Mesodermal cell (in vitro differentiated cells): ENCODE results near the gene TSHZ1.

Experiments
- H3K27ac ChIP-seq: 2 replicates; pipeline ENCODE4 v1.7.0; 2013; ENCODE audit warnings: mild to moderate bottlenecking, low read depth, low read length, moderate library complexity; ENCODE audit not compliant: severe bottlenecking
- H3K36me3 ChIP-seq: 2 replicates; pipeline ENCODE4 v1.7.1; 2013; ENCODE audit warnings: mild to moderate bottlenecking, low read length, moderate library complexity; ENCODE audit not compliant: control insufficient read depth, insufficient read depth
- H3K4me1 ChIP-seq: one replicate; pipeline ENCODE4 v1.7.1; 2013; ENCODE audit warnings: mild to moderate bottlenecking, low read length; ENCODE audit not compliant: insufficient read depth, control insufficient read depth, poor library complexity, severe bottlenecking
- H3K4me3 ChIP-seq: 2 replicates; pipeline ENCODE4 v1.7.0; 2013; ENCODE audit warnings: low read length, control low read depth, mild to moderate bottlenecking; ENCODE audit not compliant: insufficient read depth, poor library complexity, severe bottlenecking; ENCODE audit errors: extremely low read depth
- H3K9me3 ChIP-seq: 2 replicates; pipeline ENCODE4 v1.7.1; 2013; ENCODE audit warnings: mild to moderate bottlenecking, low read length, moderate library complexity; ENCODE audit not compliant: control insufficient read depth
- WGBS, 2 experiments: methylation state at CpG; one replicate each; pipeline ENCODE4 v1.1.5; 2013; ENCODE audit warnings: missing lambda C conversion rate in 2 of 2; ENCODE audit not compliant: insufficient coverage in 2 of 2; 5-methylcytosine and 5-hydroxymethylcytosine counted together

Gene TSHZ1

GRCh38 chr18:75291460-75291859, 80.9 kb downstream of the TSHZ1 start:
- H3K27ac ChIP-seq = no peak overlapping the region
- H3K9me3 ChIP-seq = no peaks in the 10 kb centered on the region
- WGBS, 2 experiments = 92 to 93% methylated on average over 7 to 9 of the region's 9 CpGs
- no peak overlapping the region for H3K4me3 ChIP-seq
- no peaks in the 10 kb centered on the region for H3K4me1 ChIP-seq
- peaks cover 13% of the 10 kb centered on the region for H3K36me3 ChIP-seq

GRCh38 chr18:75293591-75293990, 83.0 kb downstream of the TSHZ1 start:
- WGBS, 2 experiments = 92 to 94% methylated on average over 8 to 9 of the region's 9 CpGs
- no peak overlapping the region for H3K27ac ChIP-seq
- H3K36me3 ChIP-seq = no peaks in the 10 kb centered on the region

GRCh38 chr18:75297731-75298130, 87.1 kb downstream of the TSHZ1 start:
- Histone ChIP-seq H3K9me3 (no peaks in the 10 kb centered on the region), H3K4me1 (no peaks in the 10 kb centered on the region), H3K27ac (no peak overlapping the region), H3K36me3 (no peaks in the 10 kb centered on the region), H3K4me3 (no peak overlapping the region)
- WGBS, 2 experiments = 89 to 100% methylated on average over 1 to 2 of the region's 8 CpGs

More at GRCh38 chr18:75293591-75293990, 83.0 kb downstream of the TSHZ1 start:
- H3K4me3 ChIP-seq = no peak overlapping the region
- no peaks in the 10 kb centered on the region for H3K9me3 ChIP-seq
- H3K4me1 ChIP-seq = no peaks in the 10 kb centered on the region

GRCh38 chr18:75304678-75305557, 94.3 kb downstream of the TSHZ1 start:
- 83 to 89% methylated on average over 25 to 26 of the region's 27 CpGs for WGBS, 2 experiments
- Histone ChIP-seq H3K4me1 (no peaks in the 10 kb centered on the region), H3K36me3 (no peaks in the 10 kb centered on the region), H3K9me3 (no peaks in the 10 kb centered on the region), H3K27ac (no peak overlapping the region), H3K4me3 (no peak overlapping the region)

DNA sequence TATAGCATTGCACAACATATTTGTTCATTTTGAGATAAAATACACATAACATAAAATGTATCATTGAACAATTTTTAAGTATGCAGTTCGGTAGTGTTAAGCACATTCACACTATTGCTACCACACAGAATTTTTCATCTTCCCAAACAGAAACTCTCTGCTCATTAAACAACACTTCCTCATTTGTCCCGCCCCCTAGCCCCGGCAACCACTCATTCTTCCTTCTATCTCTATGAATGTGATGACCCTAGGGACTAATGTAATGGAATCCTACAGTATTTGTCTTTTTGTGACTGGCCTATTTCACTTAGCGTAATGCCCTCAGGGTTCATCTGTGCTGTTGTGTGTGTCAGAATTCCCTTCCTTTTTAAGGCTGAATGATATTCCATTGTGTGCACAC, 95.4 kb downstream of the TSHZ1 start:
- no peaks in the 10 kb centered on the region for H3K9me3 ChIP-seq
- H3K4me3 ChIP-seq = no peak overlapping the region
- 89 to 90% methylated on average over 1 of the region's 4 CpGs for WGBS, 2 experiments
- H3K4me1 ChIP-seq = no peaks in the 10 kb centered on the region
- H3K36me3 ChIP-seq = no peaks in the 10 kb centered on the region
- H3K27ac ChIP-seq = no peak overlapping the region

- no peaks in the 10 kb centered on the region for H3K9me3 ChIP-seq
- H3K27ac ChIP-seq = no peak overlapping the region
- H3K4me1 ChIP-seq = no peaks in the 10 kb centered on the region
- no peak overlapping the region for H3K4me3 ChIP-seq
- no CpG with 5 or more reads among the region's 2 CpGs for WGBS, 2 experiments
- no peaks in the 10 kb centered on the region for H3K36me3 ChIP-seq
Observed at GRCh38 chr18:75307530-75307929, 96.9 kb downstream of the TSHZ1 start.

- Histone ChIP-seq H3K36me3 (no peaks in the 10 kb centered on the region), H3K4me1 (no peaks in the 10 kb centered on the region), H3K27ac (no peak overlapping the region), H3K4me3 (no peak overlapping the region), H3K9me3 (no peaks in the 10 kb centered on the region)
- 82 to 92% methylated on average over 6 to 8 of the region's 8 CpGs for WGBS, 2 experiments
Observed at GRCh38 chr18:75309564-75309963, 99.0 kb downstream of the TSHZ1 start.

GRCh38 chr18:75314117-75314516, 103.5 kb downstream of the TSHZ1 start:
- Histone ChIP-seq H3K4me1 (no peaks in the 10 kb centered on the region), H3K36me3 (no peaks in the 10 kb centered on the region), H3K27ac (no peak overlapping the region), H3K4me3 (no peak overlapping the region), H3K9me3 (no peaks in the 10 kb centered on the region)
- 85 to 88% methylated on average over 4 of the region's 5 CpGs for WGBS, 2 experiments

DNA sequence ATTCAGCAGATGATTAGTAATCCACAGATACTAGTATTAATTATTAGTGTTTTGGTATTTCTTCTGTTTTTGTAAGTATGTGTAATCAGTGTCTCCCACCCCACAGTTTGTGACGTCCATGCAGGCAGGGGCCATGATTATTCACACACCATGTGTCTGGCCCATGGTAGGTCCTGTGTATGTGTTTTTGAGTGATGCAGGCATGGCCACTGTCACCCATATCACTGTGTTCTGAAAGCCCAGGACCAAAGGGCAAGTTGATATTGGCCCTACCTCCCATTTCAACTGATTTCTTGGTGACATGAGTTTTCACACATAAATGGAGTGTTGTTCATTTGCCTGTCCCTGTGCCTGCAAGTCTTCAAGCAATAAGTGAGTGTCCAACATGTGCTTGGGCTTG, 104.0 kb downstream of the TSHZ1 start:
- no peak overlapping the region for H3K27ac ChIP-seq
- H3K9me3 ChIP-seq = no peaks in the 10 kb centered on the region
- no peak overlapping the region for H3K4me3 ChIP-seq
- no peaks in the 10 kb centered on the region for H3K4me1 ChIP-seq
- H3K36me3 ChIP-seq = no peaks in the 10 kb centered on the region
- WGBS, 2 experiments = 100% methylated on average over 1 of the region's 1 CpG; no CpG with 5 or more reads in 1 of the 2 experiments

DNA sequence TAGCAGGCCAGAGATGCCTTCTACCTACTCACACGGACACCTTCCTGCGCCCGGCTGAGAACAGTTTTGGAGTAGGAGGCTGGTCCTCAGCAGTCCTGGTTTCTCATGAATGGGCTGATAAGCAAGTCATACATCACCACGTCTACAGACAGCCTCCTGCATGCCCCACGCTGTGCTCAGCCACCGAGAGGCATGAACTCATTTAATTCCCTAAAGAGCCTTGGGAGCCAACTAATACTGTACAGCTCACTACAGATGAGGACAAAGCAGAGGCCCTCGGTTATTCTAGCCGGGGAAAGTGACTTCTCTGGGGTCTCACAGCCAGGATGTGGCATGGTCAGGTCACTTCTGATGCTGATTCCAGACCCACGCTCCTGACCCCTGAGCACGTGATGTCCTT, 105.6 kb downstream of the TSHZ1 start:
- Histone ChIP-seq H3K36me3 (no peaks in the 10 kb centered on the region), H3K27ac (no peak overlapping the region), H3K4me3 (no peak overlapping the region), H3K4me1 (no peaks in the 10 kb centered on the region), H3K9me3 (no peaks in the 10 kb centered on the region)
- WGBS, 2 experiments = 92 to 93% methylated on average over 7 to 10 of the region's 10 CpGs

DNA sequence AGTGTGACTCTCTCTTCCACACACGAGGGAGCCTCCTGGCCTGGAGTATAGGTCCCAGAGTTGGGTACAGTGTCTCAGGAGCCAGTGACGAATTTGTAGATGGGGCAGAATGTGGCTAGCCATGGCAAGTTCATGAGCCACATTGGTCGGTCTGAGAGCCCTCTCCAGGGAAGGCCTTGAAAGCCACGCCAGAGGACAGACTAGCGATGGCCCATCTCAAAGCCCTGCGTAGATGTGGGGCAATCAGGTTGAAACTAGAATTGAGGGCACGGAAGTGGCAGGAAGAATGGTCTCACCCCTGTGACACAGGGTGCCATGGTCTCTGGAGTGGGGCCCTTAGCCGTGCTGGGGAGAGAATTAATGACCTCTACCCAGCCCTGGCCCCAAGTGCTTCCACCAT, 106.2 kb downstream of the TSHZ1 start:
- no peaks in the 10 kb centered on the region for H3K9me3 ChIP-seq
- no peak overlapping the region for H3K27ac ChIP-seq
- 92 to 97% methylated on average over 5 of the region's 8 CpGs for WGBS, 2 experiments
- no peaks in the 10 kb centered on the region for H3K36me3 ChIP-seq
- no peak overlapping the region for H3K4me3 ChIP-seq
- H3K4me1 ChIP-seq = no peaks in the 10 kb centered on the region
